HG03175 (cell line): ENCODE results near the gene PKD1L1.

Experiments used
- ATAC-seq: cut with Tn5 transposase; IDR thresholded peaks from one replicate; pipeline ENCODE4 v1.9.1; 2021; ENCODE audit warnings: mild to moderate bottlenecking, moderate library complexity; ENCODE audit not compliant: unreplicated experiment

The PKD1L1 gene

DNA sequence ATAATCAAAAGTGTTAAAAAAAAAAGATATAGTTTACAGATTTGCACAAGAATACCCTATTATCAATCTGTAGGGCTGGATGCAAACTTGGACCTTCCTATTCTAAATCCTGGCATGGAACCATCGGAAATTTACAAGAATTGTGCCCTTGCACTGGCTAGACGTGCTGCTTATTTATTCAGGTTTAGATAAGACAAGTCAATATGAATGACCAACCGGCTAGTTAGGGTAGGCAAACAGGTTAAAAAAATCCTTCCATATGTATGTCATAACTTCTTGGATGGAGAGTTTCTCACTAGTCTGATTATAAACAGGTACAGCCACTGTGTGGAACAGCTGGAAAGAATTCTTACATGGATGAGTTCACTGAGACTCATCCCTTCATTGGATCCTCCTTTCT is 41.4 kb downstream of the PKD1L1 start:
- no peak for ATAC-seq

- ATAC-seq: no peak
These were observed 43.0 kb downstream of the PKD1L1 start for GRCh38 chr7:47905076-47905920.

- no peak for ATAC-seq
These were observed 46.3 kb downstream of the PKD1L1 start for GRCh38 chr7:47902013-47902412.

DNA sequence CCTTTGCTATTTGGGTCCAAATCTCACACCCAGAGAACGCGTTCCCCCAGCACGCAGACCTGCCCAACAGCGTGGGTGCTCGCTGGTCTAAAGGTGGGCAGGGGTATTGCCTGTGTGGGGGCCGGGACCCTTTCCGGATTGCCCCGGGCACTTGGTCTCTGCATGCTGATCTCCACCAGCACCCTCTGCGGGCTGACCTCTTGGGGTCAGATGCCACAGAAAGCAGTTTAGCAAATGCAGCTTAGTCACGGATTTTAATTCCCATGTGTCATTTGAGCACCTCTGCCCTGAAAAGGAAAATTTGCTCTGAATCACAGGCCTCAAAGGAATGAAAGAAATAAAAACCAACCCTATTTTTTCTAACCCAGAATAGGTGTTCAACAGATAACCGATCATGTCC is 46.7 kb downstream of the PKD1L1 start:
- ATAC-seq: no peak

DNA sequence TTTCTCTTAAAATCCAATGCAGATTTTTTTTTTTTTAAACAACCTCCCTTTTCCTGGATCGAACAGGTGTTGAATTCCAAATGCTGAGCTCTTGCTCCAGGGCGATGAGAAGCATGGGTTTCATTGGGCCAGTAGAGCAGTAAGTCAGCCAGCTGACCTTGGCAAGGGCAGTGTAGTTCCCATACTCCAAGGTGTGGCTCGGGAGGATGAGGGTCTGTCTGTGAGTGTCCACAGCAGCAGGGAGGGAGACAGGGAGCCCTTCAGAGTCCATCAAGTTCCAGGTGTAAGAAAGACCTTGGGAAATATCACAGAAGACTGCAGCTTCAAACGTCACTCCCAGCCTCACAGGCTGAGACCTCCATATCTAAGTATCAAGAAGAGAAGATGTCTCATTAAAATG is 50.4 kb downstream of the PKD1L1 start:
- ATAC-seq: no peak

DNA sequence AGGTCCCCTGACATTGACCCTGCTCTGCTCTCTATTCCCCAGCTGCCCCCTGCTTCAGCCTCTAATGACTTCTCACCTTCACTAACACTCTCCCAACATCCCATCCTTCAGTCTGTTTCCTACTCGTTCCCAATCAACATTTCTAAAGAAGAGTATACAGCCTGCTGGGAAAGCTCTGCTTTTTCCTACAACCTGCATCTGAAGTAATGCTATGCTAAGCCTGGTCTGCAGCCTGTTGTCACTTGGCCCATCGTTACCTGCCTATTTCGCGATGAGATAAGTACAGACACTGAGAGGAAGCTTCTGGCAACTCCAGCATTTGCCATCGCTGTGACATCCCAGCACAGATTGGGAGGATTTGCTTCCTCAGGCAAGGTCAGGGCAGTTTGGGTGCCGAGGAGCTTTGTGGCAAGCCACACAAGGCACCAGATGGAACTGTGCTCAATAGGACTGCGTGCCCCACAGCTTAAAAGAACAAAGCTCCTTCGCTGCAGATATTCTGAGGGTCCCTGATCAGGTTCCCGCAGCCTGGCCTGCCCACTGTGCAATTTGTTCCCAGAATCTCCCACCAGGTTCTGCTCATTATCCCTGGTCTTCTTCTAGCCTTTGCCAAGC is 51.4 kb downstream of the PKD1L1 start:
- ATAC-seq: no peak

DNA sequence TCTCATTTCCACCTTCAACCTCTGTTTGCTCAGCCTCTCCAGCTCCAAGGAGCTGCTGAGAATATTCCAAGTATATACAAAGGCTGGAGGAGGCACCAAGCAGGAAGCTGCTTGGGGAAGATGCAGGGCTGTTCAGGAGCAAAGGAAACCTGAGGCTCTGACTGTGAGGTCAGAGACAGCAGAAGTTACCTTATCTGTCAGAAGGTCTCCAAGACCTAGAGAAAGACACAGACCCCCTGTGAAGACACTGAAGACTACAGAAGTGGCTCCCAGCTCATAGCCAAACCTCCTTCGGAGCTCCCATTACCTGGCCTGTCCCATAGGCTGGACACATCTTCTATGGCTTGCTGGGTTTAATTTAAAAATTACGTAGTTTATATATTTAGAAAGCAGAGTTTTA is 53.2 kb downstream of the PKD1L1 start:
- no peak for ATAC-seq

GRCh38 chr7:47893721-47894365 is 54.4 kb downstream of the PKD1L1 start:
- no peak for ATAC-seq

DNA sequence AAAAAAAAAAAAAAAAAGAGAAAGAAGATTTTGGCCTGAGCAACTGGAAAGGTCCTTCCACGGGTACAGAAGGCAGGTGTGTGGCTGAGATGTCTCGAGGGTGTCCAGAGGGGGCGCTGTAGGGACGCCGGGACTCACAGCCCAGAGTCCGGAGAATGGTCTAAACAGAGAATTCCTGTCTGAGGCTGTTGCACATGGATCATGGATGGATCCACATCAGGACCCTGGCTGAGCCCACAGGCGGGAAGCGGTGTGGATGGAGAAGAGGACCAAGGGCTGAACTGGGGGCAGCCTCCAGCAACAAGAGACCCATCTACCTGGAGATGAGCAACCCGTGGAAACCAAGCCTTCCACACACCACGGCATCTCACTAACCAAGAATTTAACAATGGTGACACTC is 55.0 kb downstream of the PKD1L1 start:
- ATAC-seq: no peak

GRCh38 chr7:47890606-47891005 is 57.7 kb downstream of the PKD1L1 start:
- no peak for ATAC-seq

- no peak for ATAC-seq
These were observed 58.1 kb downstream of the PKD1L1 start for GRCh38 chr7:47890125-47890524.

DNA sequence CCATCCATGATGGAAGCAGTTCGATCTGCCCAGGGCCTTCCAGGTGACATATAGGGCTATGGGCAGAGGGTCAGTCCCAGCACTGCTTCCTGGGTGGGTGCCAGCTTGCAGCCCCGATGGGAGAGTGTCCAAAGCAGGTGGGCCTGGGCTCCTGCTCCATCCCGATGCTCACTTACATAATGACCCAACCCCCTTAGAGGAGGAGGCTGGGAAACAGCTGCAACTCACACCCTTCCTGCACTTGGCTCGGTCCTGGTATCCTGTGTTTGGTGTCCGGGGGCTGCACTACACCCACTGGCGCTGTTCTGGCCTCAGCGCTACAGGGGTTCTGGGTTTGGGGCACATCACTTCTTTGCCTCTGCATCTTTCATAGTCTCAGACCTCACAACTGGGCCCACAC is 58.5 kb downstream of the PKD1L1 start:
- ATAC-seq: no peak

DNA sequence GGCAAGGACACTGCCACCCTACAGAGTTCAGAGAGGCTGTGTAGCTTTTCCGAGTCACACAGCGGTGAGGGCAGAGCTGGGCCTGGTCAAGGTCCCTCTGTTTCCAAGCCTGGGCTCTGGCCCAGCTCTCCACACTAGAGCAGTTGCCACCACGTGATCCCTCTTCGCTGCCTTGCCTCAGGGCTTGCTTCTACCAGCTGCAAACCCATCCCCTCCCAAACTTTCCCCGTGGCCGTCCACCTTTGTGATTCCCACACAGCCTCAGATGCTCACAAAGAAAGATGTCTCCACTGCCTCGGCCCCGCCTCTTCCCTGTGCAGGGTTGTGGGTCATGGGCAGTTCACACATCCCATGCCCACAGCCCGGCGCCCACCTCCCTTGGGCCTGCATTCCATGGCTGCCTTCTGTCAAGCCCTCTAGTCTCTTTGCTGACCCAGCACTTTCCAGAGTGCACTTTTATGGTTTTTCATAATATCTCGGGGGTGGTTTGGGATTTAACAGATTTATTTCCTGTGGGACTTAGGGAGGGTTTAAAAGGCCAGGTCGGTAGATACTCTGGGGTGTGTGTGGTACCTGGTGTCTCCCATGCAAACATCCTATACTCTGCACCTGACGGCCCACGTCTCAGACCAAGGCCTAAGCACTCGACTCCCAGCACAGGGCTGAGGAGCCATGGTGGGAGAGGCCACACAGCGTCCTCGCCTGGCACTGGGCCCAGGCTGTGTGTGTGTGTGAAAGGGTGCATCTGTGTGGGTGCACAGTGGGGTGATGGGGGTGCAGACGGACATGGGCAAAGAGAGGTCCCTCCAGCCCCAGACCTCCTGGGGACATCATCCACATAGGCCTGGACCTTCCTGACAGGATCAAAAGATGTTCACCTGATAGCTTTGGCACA is 59.6 kb downstream of the PKD1L1 start:
- no peak for ATAC-seq

DNA sequence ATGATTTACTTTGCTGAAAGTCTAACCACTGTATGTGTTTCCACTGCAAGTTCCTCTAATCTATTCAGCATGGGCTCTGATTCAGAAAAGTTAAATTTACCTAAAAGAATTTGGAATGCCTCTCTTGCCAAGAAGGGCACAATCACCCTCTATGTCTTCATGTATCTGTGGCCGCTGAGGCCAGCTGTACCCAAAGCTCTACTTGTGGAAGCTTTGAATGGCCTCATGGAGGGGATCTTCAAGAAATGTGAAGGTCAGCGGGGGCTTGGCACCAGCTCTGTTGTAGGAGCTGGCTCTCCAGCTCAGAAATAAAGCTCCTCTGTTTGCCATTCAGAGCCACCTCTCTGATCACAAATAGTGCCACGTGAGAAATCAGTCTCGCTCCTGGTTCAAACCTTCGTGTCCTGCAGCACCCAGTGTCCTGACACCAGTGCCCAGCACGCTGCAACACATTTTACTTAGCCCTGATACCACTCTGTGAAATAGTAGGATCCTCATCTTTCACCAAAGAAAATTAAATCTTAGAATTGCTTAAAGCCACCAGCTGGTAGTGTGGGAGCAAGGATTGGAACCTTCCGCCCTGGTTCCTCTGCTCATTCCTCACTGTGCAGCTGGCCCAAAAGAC is 61.1 kb downstream of the PKD1L1 start:
- ATAC-seq: no peak

DNA sequence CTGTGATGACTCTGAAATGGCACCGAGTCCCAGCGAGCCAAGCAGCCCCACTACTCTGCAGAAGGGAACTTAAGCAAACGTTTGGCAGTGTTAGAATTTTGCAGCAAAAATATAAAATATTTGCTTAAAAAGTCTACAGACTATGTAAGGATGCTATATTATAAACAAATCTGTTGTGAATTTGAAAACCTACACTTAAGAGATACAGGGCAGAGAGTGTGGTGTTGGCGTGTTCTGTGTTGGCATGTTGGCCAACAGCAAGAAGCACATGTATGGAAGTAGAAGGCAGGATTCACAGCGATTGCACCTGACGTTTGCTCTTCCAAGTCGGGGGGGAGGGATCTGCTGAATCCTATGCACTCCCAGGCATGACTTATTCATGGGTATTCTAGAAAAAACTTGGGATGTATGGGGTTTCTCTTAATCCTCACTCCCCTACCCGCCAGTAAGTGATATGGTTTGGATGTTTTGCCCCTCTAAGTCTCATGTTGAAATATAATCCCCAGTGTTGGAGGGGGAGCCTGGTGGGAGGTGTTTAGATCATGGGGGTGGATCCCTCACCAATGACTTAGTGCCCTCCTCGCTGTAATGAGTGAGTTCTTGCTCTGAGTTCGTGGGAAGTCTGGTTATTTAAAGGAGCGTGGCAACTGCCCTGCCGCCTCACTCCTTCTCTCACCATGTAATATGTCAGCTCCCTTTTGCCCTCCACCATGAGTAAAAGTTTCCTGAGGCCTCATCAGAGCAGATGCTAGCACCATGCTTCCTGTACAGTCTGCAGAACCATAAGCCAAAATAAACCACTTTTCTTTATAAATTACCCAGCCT is 62.1 kb downstream of the PKD1L1 start:
- ATAC-seq: no peak

- ATAC-seq: no peak
These were observed 62.8 kb downstream of the PKD1L1 start for GRCh38 chr7:47885309-47885986.

DNA sequence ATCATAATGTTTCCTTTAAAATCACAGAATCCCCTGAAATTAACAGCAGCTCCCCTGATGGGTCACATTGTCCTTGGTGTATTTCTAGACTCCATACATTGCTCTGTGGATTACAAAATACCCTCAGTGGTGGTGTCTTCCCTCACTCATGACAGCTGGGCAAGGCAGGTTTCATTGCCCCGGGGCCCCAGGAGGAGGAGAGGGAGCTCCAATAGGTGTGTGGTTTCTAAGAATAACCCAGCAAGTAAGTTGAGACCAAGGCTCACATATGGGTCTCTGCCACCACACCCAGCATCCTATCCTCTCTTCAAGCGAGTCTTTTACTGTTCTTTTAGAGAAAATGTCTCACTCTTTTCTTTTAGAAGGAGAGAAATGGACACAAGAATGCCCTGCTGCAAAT is 63.6 kb downstream of the PKD1L1 start:
- no peak for ATAC-seq

DNA sequence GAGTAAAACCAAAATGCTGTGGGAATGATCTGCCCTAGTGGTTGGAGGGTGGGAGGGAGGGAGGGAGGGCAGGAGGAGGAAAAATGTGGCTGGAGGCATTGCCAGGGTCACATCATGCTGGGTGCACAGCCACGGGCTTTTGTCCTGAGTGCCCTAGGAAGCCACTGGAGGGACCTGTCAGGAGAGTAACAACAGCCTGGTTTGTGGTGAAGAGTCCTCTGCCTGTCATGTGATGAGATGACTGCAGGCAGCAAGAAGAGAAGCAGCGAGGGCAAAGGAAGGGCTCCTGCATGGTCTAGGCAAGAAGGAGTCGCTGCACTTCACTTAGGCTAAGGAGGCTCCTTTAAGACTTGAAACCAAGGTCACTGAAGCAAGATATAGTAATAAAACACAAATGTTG is 65.6 kb downstream of the PKD1L1 start:
- no peak for ATAC-seq

DNA sequence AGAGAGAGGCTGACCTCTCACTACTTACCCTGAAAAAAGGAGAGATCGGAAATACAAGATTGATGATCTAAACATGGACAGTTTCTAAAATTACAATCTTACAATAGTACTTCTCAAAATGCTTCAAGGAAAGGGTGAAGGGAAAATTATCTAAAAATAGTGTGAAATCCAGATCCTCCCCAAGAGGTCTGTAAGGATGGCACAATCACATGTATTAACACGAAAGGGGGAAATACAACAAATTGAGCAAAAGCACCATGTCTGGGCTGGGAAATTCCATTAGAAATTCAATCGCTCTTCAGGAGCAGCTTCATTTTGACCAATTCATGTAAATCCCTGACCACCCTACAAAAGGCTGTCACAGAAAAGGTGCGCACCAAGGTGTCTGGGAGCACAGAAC is 67.0 kb downstream of the PKD1L1 start:
- ATAC-seq: no peak
